Pancreas (tissue), 10 donors: Measurements from ENCODE around the gene PARD3B. TPM values are rescaled to one million over a fixed set of nuclear protein-coding genes. Genes with fewer than 3 reads are reported as not detected.

Experiments
- ATAC-seq, 4 donors: fragments of 200-7000 bp; cut with Tn5 transposase; one replicate each; pipeline versions ENCODE4 v1.8.0 to v1.9.1; 2020; ENCODE audit warnings: mild to moderate bottlenecking in 4 of 4, moderate library complexity in 4 of 4
- DNase-seq, 6 donors: peaks; one replicate each; pipeline ENCODE4 v3.0.0-alpha.2; 2020
- FAIRE-seq: peaks from 2 replicates; lab custom pipeline; 2012; peaks lifted over from hg19 to GRCh38; lab: Jason Lieb, UNC
- H3K27ac ChIP-seq, 4 donors: fragments of 200-600 bp; sonication (generic); 1 replicate in 3 of 4; 2 replicates in 1 of 4; pipeline versions ENCODE4 v1.5.0 to v1.8.0; 2020
- H3K27me3 ChIP-seq, 4 donors: fragments of 200-600 bp; one replicate each; pipeline ENCODE4 v1.8.0; 2021
- H3K36me3 ChIP-seq, 3 donors: fragments of 200-600 bp; sonication (generic) in 1 of 3; one replicate each; pipeline versions ENCODE4 v1.5.0 to v1.8.0; 2020 to 2021
- H3K4me1 ChIP-seq, 3 donors: fragments of 200-600 bp; one replicate each; pipeline ENCODE4 v1.8.0; 2021
- H3K4me3 ChIP-seq, 4 donors: fragments of 200-600 bp; sonication (generic) in 2 of 4; one replicate each; pipeline versions ENCODE4 v1.5.0 to v1.8.0; 2020 to 2021
- H3K9me3 ChIP-seq, 4 donors: fragments of 200-600 bp; one replicate each; pipeline ENCODE4 v1.8.0; 2021
- CTCF ChIP-seq, 4 donors: fragments of 200-600 bp; sonication (generic) in 3 of 4; IDR thresholded peaks; one replicate each; pipeline versions ENCODE4 v1.5.0 to v1.8.0; 2021; ENCODE audit warnings: antibody characterized with exemption in 4 of 4
- WGBS, 2 donors: extraction: QIAGEN DNeasy Blood & Tissue Kit; methylation state at CpG; one replicate each; pipeline ENCODE4 v1.1.7; 2013; 5-methylcytosine and 5-hydroxymethylcytosine counted together
- intact Hi-C, 3 donors: fragments of 100-400 bp; cut with DNase I; formaldehyde crosslinking; loops; one replicate each; pipeline versions ENCODE4 v1.11.1 to v1.14.2; 2022
- polyA plus RNA-seq, 2 donors: library from polyadenylated mRNA; stranded (reverse); fragments of 200-250 nt; gene quantifications; one replicate each; pipeline ENCODE4 v1.2.3, GENCODE V29; 2013
- total RNA-seq, 6 donors: library from RNA; stranded (reverse); fragmentation: NEBNext Ultra II Directional in 4 of 6; extraction: Animal tissue kit (Norgen Biotek cat#: 25700) in 4 of 6; gene quantifications; one replicate each; pipeline versions ENCODE4 v1.2.1 to v1.2.4, GENCODE V29; 2021 to 2023
- donor health status: healthy with polysubstance abuse.
- donor health status: DM: no; HTN: no; CAD: no; lungs with moderate emphysema.
- donor health status: DM: no; HTN: no; CAD: no.
- donor health status: control.
- donor health status: control.
- donor health status: Bipolar disorder and iron deficiency.
- donor health status: DM: yes; HTN: yes; CAD: no.
- donor health status: DM: no; HTN: no; CAD: no.
- donor health status: DM: no; HTN: no; CAD: no.
- donor health status: DM: yes; HTN: yes; CAD: no.

PARD3B gene
- total and polyA plus RNA-seq, 8 donors: 2.8 to 21.5 (median 12.7) TPM

- FAIRE-seq: no peak
- DNase-seq: no peak
- intact Hi-C loops: no loop called here
- TF ChIP-seq CTCF (IDR thresholded peaks at IDR 0.05): no peak
- H3K4me3 ChIP-seq: no peak overlapping the region
- H3K27me3 ChIP-seq: no peaks in the 10 kb centered on the region
- no peaks in the 10 kb centered on the region for H3K36me3 ChIP-seq
- 80 to 82% methylated on average over 7 of the region's 7 CpGs for WGBS, 2 donors
- H3K9me3 ChIP-seq: no peaks in the 10 kb centered on the region
- ATAC-seq: peak in 2 of 4 donors; percentile 49 to 74
- no peak overlapping the region for H3K27ac ChIP-seq
- no peaks in the 10 kb centered on the region for H3K4me1 ChIP-seq
These were observed 1000.9 kb downstream of the PARD3B start for GRCh38 chr2:205545971-205546816.

- Histone ChIP-seq H3K4me1 (no peaks in the 10 kb centered on the region), H3K27me3 (no peaks in the 10 kb centered on the region), H3K9me3 (no peaks in the 10 kb centered on the region), H3K27ac (no peak overlapping the region), H3K36me3 (no peaks in the 10 kb centered on the region), H3K4me3 (no peak overlapping the region)
- DNase-seq (no peak), ATAC-seq (no peak), FAIRE-seq (no peak)
- intact Hi-C loops: no loop called here
- WGBS, 2 donors: 93 to 95% methylated on average over 10 of the region's 10 CpGs
- TF ChIP-seq CTCF (IDR thresholded peaks at IDR 0.05): no peak
These were observed 1010.4 kb downstream of the PARD3B start for GRCh38 chr2:205555566-205556230.

- H3K27me3 ChIP-seq: no peaks in the 10 kb centered on the region
- H3K27ac ChIP-seq: no peak overlapping the region
- H3K36me3 ChIP-seq: no peaks in the 10 kb centered on the region
- intact Hi-C loops: no loop called here
- DNase-seq (no peak), ATAC-seq (no peak), FAIRE-seq (no peak)
- no peak overlapping the region for H3K4me3 ChIP-seq
- no peaks in the 10 kb centered on the region for H3K9me3 ChIP-seq
- H3K4me1 ChIP-seq: no peaks in the 10 kb centered on the region
- WGBS, 2 donors: 95 to 97% methylated on average over 5 of the region's 5 CpGs
- TF ChIP-seq CTCF (IDR thresholded peaks at IDR 0.05): no peak
These were observed 1011.1 kb downstream of the PARD3B start for GRCh38 chr2:205556357-205556756.

- Histone ChIP-seq H3K4me3 (no peak overlapping the region), H3K4me1 (no peaks in the 10 kb centered on the region), H3K27ac (no peak overlapping the region), H3K9me3 (no peaks in the 10 kb centered on the region), H3K27me3 (no peaks in the 10 kb centered on the region), H3K36me3 (no peaks in the 10 kb centered on the region)
- ATAC-seq (no peak), FAIRE-seq (no peak), DNase-seq (no peak)
- intact Hi-C loops: no loop called here
- no peak for TF ChIP-seq CTCF (IDR thresholded peaks at IDR 0.05)
- WGBS, 2 donors: 92% methylated on average over 18 of the region's 18 CpGs
These were observed 1011.7 kb downstream of the PARD3B start for GRCh38 chr2:205556841-205557539.
